K562 (cell line): ENCODE data around the gene TMEM184C. TPM values are rescaled to one million over a fixed set of nuclear protein-coding genes. Genes with fewer than 3 reads are reported as not detected.
A peak's percentile ranks its signal among the peaks of the same experiment; 100 is the strongest.

Experiments
- ATAC-seq: fragments of 200-7000 bp; cut with Tn5 transposase; 3 replicates; pipeline ENCODE4 v1.9.1; 2020; ENCODE audit warnings: moderate library complexity
- BruUV-seq: library from RNA; stranded (reverse); fragments of 400-500 nt; replicated peaks from 2 replicates; lab custom pipeline; 2021; lab: Mats Ljungman, UMichigan
- CTCF ChIA-PET: fragments of 300-600 bp; formaldehyde crosslinking; extraction: SDS; loops from one replicate; lab custom pipeline; 2021; ENCODE audit warnings: low intra/inter-chr PET ratio; lab: Yijun Ruan, JAX
- POLR2A ChIA-PET: fragments of 300-600, 350-650 bp; sonication (Branson Sonifier 250); formaldehyde crosslinking; extraction: SDS; loops from one replicate; lab custom pipeline; 2021; ENCODE audit warnings: antibody characterized with exemption, inconsistent platforms; lab: Yijun Ruan, JAX
- DNase-seq, 4 experiments: peaks; one replicate each; pipeline versions ENCODE4 v3.0.0 to v3.0.0-alpha.2; 2011 to 2018; ENCODE audit warnings: low spot score in 3 of 4, mixed read lengths in 3 of 4; ENCODE audit errors: extremely low read depth in 1 of 4
- FAIRE-seq: peaks from 2 replicates; lab custom pipeline; 2011; peaks lifted over from hg19 to GRCh38; lab: Jason Lieb, UNC
- H2AFZ ChIP-seq: 2 replicates; pipeline ENCODE4 v1.6.0; 2011; ENCODE audit warnings: low read depth, low read length, control low read depth, inconsistent platforms
- H3K27ac ChIP-seq: fragments of 200-600 bp; 3 replicates; pipeline ENCODE4 v1.8.0; 2011; ENCODE audit warnings: low read depth, mild to moderate bottlenecking, control low read depth, inconsistent platforms, low read length, moderate library complexity, mixed read lengths; ENCODE audit errors: extremely low read depth
- H3K27me3 ChIP-seq, 2 experiments: fragments of 300-600 bp in 1 of 2; 2 replicates in 1 of 2; 3 replicates in 1 of 2; pipeline versions ENCODE4 v1.6.0 to v1.8.0; 2011; ENCODE audit warnings: inconsistent platforms in 2 of 2, low read length in 2 of 2, mild to moderate bottlenecking in 1 of 2, mixed read lengths in 1 of 2, moderate library complexity in 1 of 2; ENCODE audit not compliant: control insufficient read depth in 2 of 2, insufficient read depth in 2 of 2
- H3K36me3 ChIP-seq: fragments of 300-600 bp; 3 replicates; pipeline ENCODE4 v1.8.0; 2011; ENCODE audit warnings: mild to moderate bottlenecking, low read length, inconsistent platforms; ENCODE audit not compliant: control insufficient read depth, insufficient read depth
- H3K4me1 ChIP-seq, 2 experiments: fragments of 200-600 bp in 1 of 2; replicated peaks in 1 of 2; 2 replicates in 1 of 2; 3 replicates in 1 of 2; pipeline versions ENCODE4 v1.5.1 to v1.8.0; 2011; ENCODE audit warnings: inconsistent platforms in 2 of 2, low read length in 2 of 2, mild to moderate bottlenecking in 1 of 2, mixed read lengths in 1 of 2, moderate library complexity in 1 of 2; ENCODE audit not compliant: control insufficient read depth in 2 of 2, insufficient read depth in 2 of 2
- H3K4me2 ChIP-seq: 2 replicates; pipeline ENCODE4 v1.6.1; 2011; ENCODE audit warnings: low read length, control low read depth, inconsistent platforms, mixed read lengths; ENCODE audit not compliant: insufficient read depth
- H3K4me3 ChIP-seq: fragments of 200-600 bp; sonication (generic), shearing (Covaris generic); 2 replicates; pipeline ENCODE4 v1.5.1; 2016; ENCODE audit warnings: control low read depth, inconsistent platforms
- H3K79me2 ChIP-seq: fragments of 200-600 bp; 3 replicates; pipeline ENCODE4 v1.8.0; 2011; ENCODE audit warnings: low read length, inconsistent platforms; ENCODE audit not compliant: control insufficient read depth, insufficient read depth
- H3K9ac ChIP-seq, 2 experiments: 2 replicates each; pipeline versions ENCODE4 v1.6.0 to v1.6.1; 2011; ENCODE audit warnings: low read depth in 2 of 2, low read length in 2 of 2, control low read depth in 1 of 2, inconsistent platforms in 1 of 2, mild to moderate bottlenecking in 1 of 2, mixed read lengths in 1 of 2; ENCODE audit not compliant: insufficient read depth in 1 of 2
- H3K9me1 ChIP-seq: one replicate; pipeline ENCODE4 v1.6.0; 2011; ENCODE audit warnings: inconsistent platforms, mild to moderate bottlenecking, low read length, moderate library complexity; ENCODE audit not compliant: control insufficient read depth, insufficient read depth
- H3K9me3 ChIP-seq: replicated peaks from 2 replicates; pipeline ENCODE4 v1.5.1; 2011; ENCODE audit warnings: low read depth, low read length, inconsistent platforms; ENCODE audit not compliant: control insufficient read depth, insufficient read depth
- H4K20me1 ChIP-seq: replicated peaks from 2 replicates; pipeline ENCODE4 v1.6.1; 2011; ENCODE audit warnings: low read length, inconsistent platforms, mixed read lengths; ENCODE audit not compliant: control insufficient read depth, insufficient read depth
- GATAD2B ChIP-seq: fragments of 450-650 bp; IDR thresholded peaks from 2 replicates; pipeline ENCODE4 v1.6.1; 2017; ENCODE audit warnings: mild to moderate bottlenecking, borderline replicate concordance
- KDM4B ChIP-seq, 2 experiments: fragments of 450-650 bp in 1 of 2; sonication (generic) in 1 of 2; IDR thresholded peaks; 2 replicates each; pipeline ENCODE4 v1.6.1; 2016 to 2017; ENCODE audit warnings: borderline replicate concordance in 2 of 2, antibody characterized with exemption in 1 of 2, low read depth in 1 of 2, mild to moderate bottlenecking in 1 of 2
- NRF1 ChIP-seq, 2 experiments: fragments of 450-650 bp; IDR thresholded peaks in 1 of 2; conservative IDR thresholded peaks in 1 of 2; 2 replicates each; pipeline ENCODE4 v1.6.1; 2014; ENCODE audit warnings: mild to moderate bottlenecking in 2 of 2
- PHF8 ChIP-seq: fragments of 200-600 bp; sonication (generic); IDR thresholded peaks from 2 replicates; pipeline ENCODE4 v1.6.1; 2012; ENCODE audit warnings: mixed run types, mild to moderate bottlenecking, inconsistent platforms, low read length, moderate library complexity, borderline replicate concordance
- THRB ChIP-seq: fragments of 450-650 bp; formaldehyde crosslinking; conservative IDR thresholded peaks from 2 replicates; pipeline ENCODE4 v1.4.0; 2022; ENCODE audit warnings: mild to moderate bottlenecking, missing genetic modification characterization
- WGBS: fragments of 100-300 bp; shearing (Covaris generic); methylation state at CpG from one replicate; pipeline ENCODE4 v1.1.6; 2016; ENCODE audit warnings: low coverage, mixed read lengths; ENCODE audit not compliant: insufficient coverage; ENCODE audit errors: missing lambda C conversion rate; 5-methylcytosine and 5-hydroxymethylcytosine counted together
- in situ Hi-C: fragments of 300-500 bp; cut with MboI; formaldehyde crosslinking; loops from 4 replicates; pipeline ENCODE4 v1.15.0; 2018; ENCODE audit warnings: inconsistent platforms, mixed read lengths
- intact Hi-C: fragments of 100-400 bp; cut with micrococcal nuclease; formaldehyde crosslinking; loops from 2 replicates; pipeline ENCODE4 v1.14.2; 2022
- polyA plus RNA-seq, 8 experiments: library from polyadenylated mRNA; depleted of rRNA in 4 of 8; stranded (reverse) in 5 of 8; unstranded in 3 of 8; fragments of >200 nt; fragmentation: Nextera tagmentation in 2 of 8; fragmentation: Illumina TruSeq in 1 of 8; extraction: Ambion mirVana in 2 of 8; extraction: Trizol in 1 of 8; gene quantifications; 2 replicates each; pipeline versions ENCODE4 v1.2.1 to v1.2.3, GENCODE V29; 2011 to 2014; ENCODE audit warnings: inconsistent platforms in 1 of 8, missing spikeins in 1 of 8
- total RNA-seq, 7 experiments: library from RNA; depleted of rRNA in 6 of 7; stranded (reverse); fragments of >200 nt in 6 of 7; fragmentation: Illumina TruSeq in 2 of 7; extraction: Trizol in 2 of 7; gene quantifications; 2 replicates each; pipeline versions ENCODE4 v1.2.1 to v1.2.3, GENCODE V29; 2011 to 2021; ENCODE audit warnings: low replicate concordance in 1 of 7
- TF ChIP-seq, protein P1 (sequence below), 3 experiments: IDR thresholded peaks in 2 of 3; conservative IDR thresholded peaks in 1 of 3; 2 replicates each; pipeline ENCODE4 v1.5.1; 2011 to 2012; ENCODE audit warnings: low read length in 3 of 3, mild to moderate bottlenecking in 3 of 3, control low read depth in 2 of 3, improper control_type of control experiment in 1 of 3, inconsistent platforms in 1 of 3, low read depth in 1 of 3, mixed read lengths in 1 of 3, moderate library complexity in 1 of 3; ENCODE audit not compliant: insufficient read depth in 2 of 3
- TF ChIP-seq, protein P2 (sequence below): sonication (generic); formaldehyde crosslinking; IDR thresholded peaks from 2 replicates; pipeline ENCODE4 v1.8.0; 2022; ENCODE audit warnings: mild to moderate bottlenecking, missing genetic modification reagents

TMEM184C gene
- total and polyA plus RNA-seq, 9 of the 15 experiments (the other 6 are each of a cell fraction or from before 2014, with no cell fraction given): 3.9 to 24.2 (median 18.2) TPM

DNA sequence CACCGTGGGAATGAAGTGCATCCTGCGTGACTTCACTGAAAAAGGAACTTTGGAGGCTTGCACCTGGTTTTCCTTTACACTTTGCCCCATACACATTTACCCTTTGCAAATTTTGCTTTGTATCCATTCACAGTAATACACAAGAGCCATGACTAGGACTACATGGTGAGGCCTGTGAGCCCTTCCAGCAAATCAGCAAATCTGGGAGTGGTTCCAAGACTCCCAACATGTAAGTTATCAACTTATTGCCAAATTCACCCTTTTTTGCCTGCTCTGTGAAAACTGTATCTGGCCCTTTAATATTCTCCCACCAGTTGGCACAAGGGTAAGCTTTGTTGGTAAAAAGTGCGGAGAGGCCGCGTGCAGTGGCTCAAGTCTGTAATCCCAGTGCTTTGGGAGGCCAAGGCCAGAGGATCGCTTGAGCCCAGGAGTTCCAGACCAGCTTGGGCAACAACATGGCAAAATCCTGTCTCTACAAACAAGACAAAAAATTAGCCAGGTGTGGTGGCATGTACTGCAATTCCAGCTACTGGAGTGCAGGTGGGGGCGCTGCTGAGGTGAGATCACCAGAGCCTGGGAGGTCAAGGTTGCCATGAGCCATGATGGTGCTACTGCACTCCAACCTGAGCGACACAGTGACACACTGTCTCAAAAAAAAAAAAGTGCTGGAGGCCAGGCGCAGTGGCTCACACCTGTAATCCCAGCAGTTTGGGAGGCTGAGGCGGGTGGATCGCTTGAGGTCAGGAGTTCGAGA, 61.8 kb downstream of the TMEM184C start:
- H3K27me3 ChIP-seq: no peaks in the 10 kb centered on the region
- no peak overlapping the region for H2AFZ ChIP-seq
- H3K27ac ChIP-seq: no peak overlapping the region
- H3K4me3 ChIP-seq: no peak overlapping the region
- intact Hi-C loops (no loop called here), in situ Hi-C loops (no loop called here)
- no peak overlapping the region for H3K4me2 ChIP-seq
- H3K4me1 ChIP-seq: peaks cover 3 to 4% of the 10 kb centered on the region in 2 experiments; a peak in 3 of 5 replicates
- ChIA-PET POLR2A (interaction anchor here (0.6 kb wide), 1 partner anchor 172 kb away, joined by 3 read pairs; no protein-coding TSS in a partner anchor), CTCF (no interaction called here)
- peaks cover 24% of the 10 kb centered on the region for H3K36me3 ChIP-seq
- H3K79me2 ChIP-seq: peaks cover 31% of the 10 kb centered on the region
- FAIRE-seq (no peak), ATAC-seq (no peak), DNase-seq (peak in 1 of 4 experiments; percentile 25)
- BruUV-seq: no TSS peak
- TF ChIP-seq KDM4B (IDR thresholded peaks at IDR 0.05; ENCODE audit: borderline replicate concordance in 2 of 2, low read depth in 1 of 2): no peak
- TF ChIP-seq PHF8: no peak
- no peak for TF ChIP-seq THRB
- no peak for TF ChIP-seq GATAD2B
- TF ChIP-seq, protein P1, sequence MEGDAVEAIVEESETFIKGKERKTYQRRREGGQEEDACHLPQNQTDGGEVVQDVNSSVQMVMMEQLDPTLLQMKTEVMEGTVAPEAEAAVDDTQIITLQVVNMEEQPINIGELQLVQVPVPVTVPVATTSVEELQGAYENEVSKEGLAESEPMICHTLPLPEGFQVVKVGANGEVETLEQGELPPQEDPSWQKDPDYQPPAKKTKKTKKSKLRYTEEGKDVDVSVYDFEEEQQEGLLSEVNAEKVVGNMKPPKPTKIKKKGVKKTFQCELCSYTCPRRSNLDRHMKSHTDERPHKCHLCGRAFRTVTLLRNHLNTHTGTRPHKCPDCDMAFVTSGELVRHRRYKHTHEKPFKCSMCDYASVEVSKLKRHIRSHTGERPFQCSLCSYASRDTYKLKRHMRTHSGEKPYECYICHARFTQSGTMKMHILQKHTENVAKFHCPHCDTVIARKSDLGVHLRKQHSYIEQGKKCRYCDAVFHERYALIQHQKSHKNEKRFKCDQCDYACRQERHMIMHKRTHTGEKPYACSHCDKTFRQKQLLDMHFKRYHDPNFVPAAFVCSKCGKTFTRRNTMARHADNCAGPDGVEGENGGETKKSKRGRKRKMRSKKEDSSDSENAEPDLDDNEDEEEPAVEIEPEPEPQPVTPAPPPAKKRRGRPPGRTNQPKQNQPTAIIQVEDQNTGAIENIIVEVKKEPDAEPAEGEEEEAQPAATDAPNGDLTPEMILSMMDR (IDR thresholded peaks at IDR 0.05 in 2 of 3, conservative IDR thresholded peaks at IDR 0.05 in 1 of 3; ENCODE audit: insufficient read depth in 2 of 3, low read depth in 1 of 3, low read length in 3 of 3): peak; percentile 19 to 32 (median 23); a peak in 1 of 6 replicates
- TF ChIP-seq, protein P2, sequence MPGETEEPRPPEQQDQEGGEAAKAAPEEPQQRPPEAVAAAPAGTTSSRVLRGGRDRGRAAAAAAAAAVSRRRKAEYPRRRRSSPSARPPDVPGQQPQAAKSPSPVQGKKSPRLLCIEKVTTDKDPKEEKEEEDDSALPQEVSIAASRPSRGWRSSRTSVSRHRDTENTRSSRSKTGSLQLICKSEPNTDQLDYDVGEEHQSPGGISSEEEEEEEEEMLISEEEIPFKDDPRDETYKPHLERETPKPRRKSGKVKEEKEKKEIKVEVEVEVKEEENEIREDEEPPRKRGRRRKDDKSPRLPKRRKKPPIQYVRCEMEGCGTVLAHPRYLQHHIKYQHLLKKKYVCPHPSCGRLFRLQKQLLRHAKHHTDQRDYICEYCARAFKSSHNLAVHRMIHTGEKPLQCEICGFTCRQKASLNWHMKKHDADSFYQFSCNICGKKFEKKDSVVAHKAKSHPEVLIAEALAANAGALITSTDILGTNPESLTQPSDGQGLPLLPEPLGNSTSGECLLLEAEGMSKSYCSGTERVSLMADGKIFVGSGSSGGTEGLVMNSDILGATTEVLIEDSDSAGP: no peak
- TF ChIP-seq NRF1 (conservative IDR thresholded peaks at IDR 0.05 in 1 of 2, IDR thresholded peaks at IDR 0.05 in 1 of 2): no peak
- no peak overlapping the region; a peak in 1 of 4 replicates for H3K9ac ChIP-seq
- no peaks in the 10 kb centered on the region for H4K20me1 ChIP-seq
- H3K9me3 ChIP-seq: no peaks in the 10 kb centered on the region
- H3K9me1 ChIP-seq: no peaks in the 10 kb centered on the region
- 98% methylated on average over 9 of the region's 12 CpGs for WGBS
